ENCODE results near the gene ATP6V1F.

The ATP6V1F gene

GRCh38 chr7:128876586-128876977, 13.9 kb downstream of the ATP6V1F start:
- H3K9ac ChIP-seq (ENCODE audit: low read length in 5 of 5): no peak overlapping the region
- no peaks in the 10 kb centered on the region for H3K36me3 ChIP-seq (ENCODE audit: control insufficient read depth in 5 of 5, insufficient read depth in 5 of 5, low read length in 5 of 5)
- H3K4me1 ChIP-seq (ENCODE audit: control insufficient read depth in 5 of 5, insufficient read depth in 5 of 5, low read length in 5 of 5): no peaks in the 10 kb centered on the region
- H3K27me3 ChIP-seq (ENCODE audit: control insufficient read depth in 5 of 5, insufficient read depth in 4 of 5, low read length in 5 of 5): no peaks in the 10 kb centered on the region
- H3K9me3 ChIP-seq (ENCODE audit: control insufficient read depth in 5 of 5, low read length in 5 of 5): no peaks in the 10 kb centered on the region
- no peak overlapping the region for H3K27ac ChIP-seq (ENCODE audit: low read depth, low read length)
- H3K4me3 ChIP-seq (ENCODE audit: low read depth in 1 of 5, low read length in 5 of 5): no peak overlapping the region

GRCh38 chr7:128876978-128877755, 14.5 kb downstream of the ATP6V1F start:
- Histone ChIP-seq H3K27me3 (ENCODE audit: control insufficient read depth in 5 of 5, insufficient read depth in 4 of 5, low read length in 5 of 5) (no peaks in the 10 kb centered on the region), H3K9me3 (ENCODE audit: control insufficient read depth in 5 of 5, low read length in 5 of 5) (no peaks in the 10 kb centered on the region), H3K4me1 (ENCODE audit: control insufficient read depth in 5 of 5, insufficient read depth in 5 of 5, low read length in 5 of 5) (no peaks in the 10 kb centered on the region), H3K9ac (ENCODE audit: low read length in 5 of 5) (no peak overlapping the region), H3K36me3 (ENCODE audit: control insufficient read depth in 5 of 5, insufficient read depth in 5 of 5, low read length in 5 of 5) (no peaks in the 10 kb centered on the region), H3K4me3 (ENCODE audit: low read depth in 1 of 5, low read length in 5 of 5) (no peak overlapping the region), H3K27ac (ENCODE audit: low read depth, low read length) (no peak overlapping the region)

DNA sequence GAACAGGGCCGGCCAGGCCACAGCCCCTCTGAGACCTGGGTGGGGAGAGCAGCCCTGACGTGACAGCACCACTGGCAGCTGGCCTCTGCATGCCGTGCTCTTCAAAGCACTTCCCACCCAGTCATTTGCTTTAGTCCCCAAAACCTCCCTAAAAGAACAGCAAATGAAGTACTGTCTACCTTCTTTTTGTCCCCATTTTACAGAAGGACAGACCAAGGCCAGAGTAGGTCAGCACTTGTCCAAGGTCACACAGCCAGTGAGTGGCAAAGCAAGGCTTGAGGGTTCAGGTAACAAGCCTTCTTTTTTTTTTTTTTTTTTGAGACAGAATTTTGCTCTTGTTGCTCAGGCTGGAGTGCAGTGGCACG, 15.1 kb downstream of the ATP6V1F start:
- no peaks in the 10 kb centered on the region for H3K27me3 ChIP-seq (ENCODE audit: control insufficient read depth in 5 of 5, insufficient read depth in 4 of 5, low read length in 5 of 5)
- no peaks in the 10 kb centered on the region for H3K4me1 ChIP-seq (ENCODE audit: control insufficient read depth in 5 of 5, insufficient read depth in 5 of 5, low read length in 5 of 5)

GRCh38 chr7:128878226-128879105, 15.8 kb downstream of the ATP6V1F start:
- no peak overlapping the region for H3K4me3 ChIP-seq (ENCODE audit: low read depth in 1 of 5, low read length in 5 of 5)
- no peaks in the 10 kb centered on the region for H3K9me3 ChIP-seq (ENCODE audit: control insufficient read depth in 5 of 5, low read length in 5 of 5)

More for the DNA sequence above, 15.1 kb downstream of the ATP6V1F start:
- Histone ChIP-seq H3K9ac (ENCODE audit: low read length in 5 of 5) (no peak overlapping the region), H3K9me3 (ENCODE audit: control insufficient read depth in 5 of 5, low read length in 5 of 5) (no peaks in the 10 kb centered on the region), H3K36me3 (ENCODE audit: control insufficient read depth in 5 of 5, insufficient read depth in 5 of 5, low read length in 5 of 5) (no peaks in the 10 kb centered on the region), H3K4me3 (ENCODE audit: low read depth in 1 of 5, low read length in 5 of 5) (no peak overlapping the region), H3K27ac (ENCODE audit: low read depth, low read length) (no peak overlapping the region)

DNA sequence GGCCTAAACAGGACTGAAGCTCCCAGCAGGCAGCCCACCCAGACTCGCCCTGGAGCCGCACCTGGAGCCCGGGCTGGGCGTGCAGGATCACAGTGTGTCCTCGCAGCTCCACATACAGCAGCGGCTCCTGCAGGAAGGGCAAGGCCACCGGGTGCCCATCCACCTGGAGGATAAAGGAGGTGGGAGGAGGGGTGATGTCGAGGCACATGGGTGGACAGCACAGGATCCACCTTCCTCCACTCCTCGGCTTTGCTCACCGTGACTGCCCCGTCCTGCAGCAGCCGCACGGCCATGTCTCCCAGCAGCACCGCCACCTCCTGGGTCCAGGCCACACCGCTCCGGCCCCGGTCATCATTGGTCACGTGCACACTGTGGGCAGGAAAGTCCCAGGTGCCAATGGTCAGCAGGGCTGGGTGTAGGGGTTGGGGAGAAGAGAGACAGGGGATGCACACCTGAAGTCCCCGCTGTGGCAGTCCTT, 16.8 kb downstream of the ATP6V1F start:
- Histone ChIP-seq H3K27ac (ENCODE audit: low read depth, low read length) (no peak overlapping the region), H3K36me3 (ENCODE audit: control insufficient read depth in 5 of 5, insufficient read depth in 5 of 5, low read length in 5 of 5) (no peaks in the 10 kb centered on the region), H3K9me3 (ENCODE audit: control insufficient read depth in 5 of 5, low read length in 5 of 5) (no peaks in the 10 kb centered on the region), H3K4me3 (ENCODE audit: low read depth in 1 of 5, low read length in 5 of 5) (no peak overlapping the region), H3K9ac (ENCODE audit: low read length in 5 of 5) (no peak overlapping the region), H3K27me3 (ENCODE audit: control insufficient read depth in 5 of 5, insufficient read depth in 4 of 5, low read length in 5 of 5) (no peaks in the 10 kb centered on the region), H3K4me1 (ENCODE audit: control insufficient read depth in 5 of 5, insufficient read depth in 5 of 5, low read length in 5 of 5) (peaks cover 0 to 8% (median 5%) of the 10 kb centered on the region in 5 donors)

More at GRCh38 chr7:128878226-128879105, 15.8 kb downstream of the ATP6V1F start:
- Histone ChIP-seq H3K4me1 (ENCODE audit: control insufficient read depth in 5 of 5, insufficient read depth in 5 of 5, low read length in 5 of 5) (no peaks in the 10 kb centered on the region), H3K36me3 (ENCODE audit: control insufficient read depth in 5 of 5, insufficient read depth in 5 of 5, low read length in 5 of 5) (no peaks in the 10 kb centered on the region), H3K9ac (ENCODE audit: low read length in 5 of 5) (no peak overlapping the region), H3K27ac (ENCODE audit: low read depth, low read length) (no peak overlapping the region), H3K27me3 (ENCODE audit: control insufficient read depth in 5 of 5, insufficient read depth in 4 of 5, low read length in 5 of 5) (no peaks in the 10 kb centered on the region)

GRCh38 chr7:128879939-128880746, 17.5 kb downstream of the ATP6V1F start:
- no peaks in the 10 kb centered on the region for H3K36me3 ChIP-seq (ENCODE audit: control insufficient read depth in 5 of 5, insufficient read depth in 5 of 5, low read length in 5 of 5)
- peaks cover 0 to 8% (median 5%) of the 10 kb centered on the region in 5 donors for H3K4me1 ChIP-seq (ENCODE audit: control insufficient read depth in 5 of 5, insufficient read depth in 5 of 5, low read length in 5 of 5)
- H3K27ac ChIP-seq (ENCODE audit: low read depth, low read length): no peak overlapping the region
- H3K9me3 ChIP-seq (ENCODE audit: control insufficient read depth in 5 of 5, low read length in 5 of 5): no peaks in the 10 kb centered on the region
- no peak overlapping the region for H3K9ac ChIP-seq (ENCODE audit: low read length in 5 of 5)
- H3K27me3 ChIP-seq (ENCODE audit: control insufficient read depth in 5 of 5, insufficient read depth in 4 of 5, low read length in 5 of 5): peaks cover 0 to 2% (median 0%) of the 10 kb centered on the region in 5 donors
- no peak overlapping the region for H3K4me3 ChIP-seq (ENCODE audit: low read depth in 1 of 5, low read length in 5 of 5)

DNA sequence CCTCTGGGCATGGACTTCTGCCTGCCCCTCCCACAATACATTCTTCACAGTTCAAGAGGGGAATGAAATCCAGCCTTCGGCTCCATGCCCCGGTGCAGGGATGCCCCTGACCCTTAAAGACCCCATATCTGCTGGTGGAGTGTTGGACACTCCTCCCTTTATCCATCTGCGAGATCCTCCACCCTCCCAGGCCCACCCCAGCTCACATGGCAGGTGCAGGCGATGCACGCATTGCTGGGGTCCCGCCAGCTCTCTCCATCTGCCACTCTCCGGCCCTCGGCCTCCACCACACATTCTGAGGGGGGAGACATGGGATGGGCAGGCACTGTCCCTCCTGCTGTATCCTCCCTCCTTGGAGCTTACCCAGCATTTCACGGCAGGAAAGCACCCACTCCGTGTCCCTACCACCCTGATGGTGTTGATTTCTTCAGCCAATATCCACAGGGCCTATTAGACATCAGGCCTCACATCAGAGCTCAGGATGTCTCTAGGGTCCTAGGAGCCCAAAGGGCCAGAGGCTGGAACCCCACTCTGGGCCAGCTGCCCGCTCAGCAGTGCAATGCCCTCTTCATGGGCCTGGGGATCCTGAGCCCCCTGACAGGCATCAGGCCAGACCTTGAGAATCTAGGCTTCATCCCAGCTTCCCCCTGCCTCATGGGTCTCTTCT, 18.3 kb downstream of the ATP6V1F start:
- H3K27me3 ChIP-seq (ENCODE audit: control insufficient read depth in 5 of 5, insufficient read depth in 4 of 5, low read length in 5 of 5): peaks cover 0 to 5% (median 0%) of the 10 kb centered on the region in 5 donors
- H3K27ac ChIP-seq (ENCODE audit: low read depth, low read length): no peak overlapping the region
- H3K4me1 ChIP-seq (ENCODE audit: control insufficient read depth in 5 of 5, insufficient read depth in 5 of 5, low read length in 5 of 5): peaks cover 0 to 8% (median 5%) of the 10 kb centered on the region in 5 donors
- no peak overlapping the region for H3K4me3 ChIP-seq (ENCODE audit: low read depth in 1 of 5, low read length in 5 of 5)
- no peaks in the 10 kb centered on the region for H3K36me3 ChIP-seq (ENCODE audit: control insufficient read depth in 5 of 5, insufficient read depth in 5 of 5, low read length in 5 of 5)
- no peak overlapping the region for H3K9ac ChIP-seq (ENCODE audit: low read length in 5 of 5)
- H3K9me3 ChIP-seq (ENCODE audit: control insufficient read depth in 5 of 5, low read length in 5 of 5): no peaks in the 10 kb centered on the region

DNA sequence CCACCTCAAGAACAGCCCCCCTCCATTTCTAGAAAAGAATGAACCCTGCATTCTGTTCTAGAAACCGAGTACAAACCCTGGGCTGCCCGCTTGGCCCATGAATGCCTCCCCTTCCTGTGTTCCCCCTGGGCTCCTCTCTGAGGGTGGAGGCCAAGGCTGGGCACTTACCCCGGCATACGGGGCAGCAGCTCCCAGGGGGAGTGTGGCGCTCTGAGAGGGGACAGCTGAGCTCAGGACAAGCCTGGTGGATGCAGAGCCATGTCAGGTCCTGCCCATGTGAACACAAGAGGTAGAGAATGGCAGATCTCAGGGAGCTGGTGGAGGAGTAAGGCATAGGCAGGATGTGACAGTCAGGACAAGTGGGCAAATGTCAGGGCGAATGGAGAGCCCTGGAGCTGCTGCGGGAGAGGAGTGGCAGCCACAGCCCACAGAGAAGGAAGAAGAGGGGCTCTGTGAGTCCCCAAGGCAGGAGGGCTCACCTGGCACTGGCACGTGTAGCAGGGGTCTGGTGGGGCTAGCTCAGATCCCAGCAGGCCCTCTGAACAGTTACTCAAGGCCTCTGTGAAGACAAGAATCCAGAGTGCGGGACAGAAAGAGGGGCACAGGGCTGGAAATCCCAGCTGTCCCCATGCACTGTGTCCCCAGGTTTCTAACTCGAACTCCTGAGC, 18.9 kb downstream of the ATP6V1F start:
- Histone ChIP-seq H3K27me3 (ENCODE audit: control insufficient read depth in 5 of 5, insufficient read depth in 4 of 5, low read length in 5 of 5) (peaks cover 0 to 12% (median 2%) of the 10 kb centered on the region in 5 donors), H3K36me3 (ENCODE audit: control insufficient read depth in 5 of 5, insufficient read depth in 5 of 5, low read length in 5 of 5) (no peaks in the 10 kb centered on the region), H3K9ac (ENCODE audit: low read length in 5 of 5) (no peak overlapping the region)

GRCh38 chr7:128882134-128882533, 19.5 kb downstream of the ATP6V1F start:
- no peak overlapping the region for H3K27ac ChIP-seq (ENCODE audit: low read depth, low read length)
- peaks cover 0 to 8% (median 5%) of the 10 kb centered on the region in 5 donors for H3K4me1 ChIP-seq (ENCODE audit: control insufficient read depth in 5 of 5, insufficient read depth in 5 of 5, low read length in 5 of 5)
- H3K4me3 ChIP-seq (ENCODE audit: low read depth in 1 of 5, low read length in 5 of 5): no peak overlapping the region
- H3K9me3 ChIP-seq (ENCODE audit: control insufficient read depth in 5 of 5, low read length in 5 of 5): no peaks in the 10 kb centered on the region
- no peaks in the 10 kb centered on the region for H3K36me3 ChIP-seq (ENCODE audit: control insufficient read depth in 5 of 5, insufficient read depth in 5 of 5, low read length in 5 of 5)
- H3K27me3 ChIP-seq (ENCODE audit: control insufficient read depth in 5 of 5, insufficient read depth in 4 of 5, low read length in 5 of 5): peaks cover 0 to 12% (median 2%) of the 10 kb centered on the region in 5 donors
- H3K9ac ChIP-seq (ENCODE audit: low read length in 5 of 5): no peak overlapping the region

More for the DNA sequence above, 18.9 kb downstream of the ATP6V1F start:
- H3K9me3 ChIP-seq (ENCODE audit: control insufficient read depth in 5 of 5, low read length in 5 of 5): no peaks in the 10 kb centered on the region
- no peak overlapping the region for H3K4me3 ChIP-seq (ENCODE audit: low read depth in 1 of 5, low read length in 5 of 5)
- peaks cover 0 to 8% (median 5%) of the 10 kb centered on the region in 5 donors for H3K4me1 ChIP-seq (ENCODE audit: control insufficient read depth in 5 of 5, insufficient read depth in 5 of 5, low read length in 5 of 5)
- no peak overlapping the region for H3K27ac ChIP-seq (ENCODE audit: low read depth, low read length)

Measured in subcutaneous abdominal adipose tissue (tissue), 5 donors.